Measurements from ENCODE around the gene SLC23A2. TPM values are rescaled to one million over a fixed set of nuclear protein-coding genes. Genes with fewer than 3 reads are reported as not detected.
"Not testable (repeated sequence)": the region's sequence is repeated elsewhere in the genome, so short reads cannot be mapped to it uniquely, and the experiment has no call there.

SLC23A2 gene
- total and polyA plus RNA-seq, 2 donors, result 5.7 to 8.6 TPM

DNA sequence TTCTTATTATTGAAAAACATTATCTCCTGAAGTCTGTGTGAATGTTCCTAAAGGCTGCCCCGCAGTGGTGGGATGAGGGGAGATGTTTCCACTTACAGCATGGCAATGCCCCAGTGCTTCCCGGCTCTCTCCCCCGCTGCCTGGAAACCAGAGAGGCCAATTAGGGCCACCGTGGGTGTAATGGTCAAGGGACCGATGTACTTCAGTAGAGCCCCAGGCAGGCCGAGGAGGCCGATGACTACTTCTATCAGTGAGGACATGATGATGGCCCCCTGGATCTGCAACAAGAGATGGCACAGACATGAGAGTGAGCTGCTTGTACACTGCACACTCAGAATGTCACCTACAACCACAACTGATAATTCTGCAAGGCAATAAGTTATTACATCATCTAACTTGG is 117.8 kb downstream of the SLC23A2 start:
- Histone ChIP-seq H3K36me3 (ENCODE audit: control insufficient read depth in 2 of 2, insufficient read depth in 2 of 2, low read length in 1 of 2) (peaks cover 17 to 27% of the 10 kb centered on the region in 2 donors), H3K27ac (ENCODE audit: low read depth in 1 of 2, low read length in 1 of 2) (no peak overlapping the region), H3K4me3 (ENCODE audit: low read length in 2 of 2) (no peak overlapping the region), H3K9me3 (ENCODE audit: control insufficient read depth in 2 of 2, insufficient read depth in 1 of 2, low read length in 1 of 2) (no peaks in the 10 kb centered on the region), H3K4me1 (ENCODE audit: control insufficient read depth in 2 of 2, insufficient read depth in 2 of 2, low read length in 2 of 2) (peaks cover 0 to 7% of the 10 kb centered on the region in 2 donors), H3K27me3 (ENCODE audit: control insufficient read depth in 2 of 2, insufficient read depth in 1 of 2, low read length in 1 of 2) (no peaks in the 10 kb centered on the region)
- 99% methylated on average over 7 of the region's 7 CpGs for WGBS
- no peak for DNase-seq (ENCODE audit: low read depth in 6 of 9, low spot score in 9 of 9)

DNA sequence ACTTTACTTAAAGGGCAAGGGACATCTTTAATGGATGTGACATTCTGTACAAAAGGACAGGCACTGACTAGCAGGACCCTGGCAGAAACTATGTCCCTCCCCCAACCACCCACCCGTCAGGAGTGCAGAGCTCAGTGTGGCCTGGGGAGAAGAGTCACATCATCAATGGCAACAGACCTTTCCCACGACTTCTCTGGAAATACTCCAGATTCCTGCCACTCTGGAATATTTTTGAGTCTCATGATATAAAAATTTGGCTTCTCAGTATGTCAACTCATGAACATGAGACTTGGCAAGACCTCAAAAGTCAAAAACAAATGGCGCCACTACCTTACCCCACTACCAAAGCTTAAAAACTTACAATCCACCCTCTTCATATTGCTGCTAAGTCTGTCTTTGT is 118.3 kb downstream of the SLC23A2 start:
- Histone ChIP-seq H3K9me3 (ENCODE audit: control insufficient read depth in 2 of 2, insufficient read depth in 1 of 2, low read length in 1 of 2) (no peaks in the 10 kb centered on the region), H3K27ac (ENCODE audit: low read depth in 1 of 2, low read length in 1 of 2) (no peak overlapping the region), H3K4me1 (ENCODE audit: control insufficient read depth in 2 of 2, insufficient read depth in 2 of 2, low read length in 2 of 2) (peaks cover 0 to 7% of the 10 kb centered on the region in 2 donors), H3K27me3 (ENCODE audit: control insufficient read depth in 2 of 2, insufficient read depth in 1 of 2, low read length in 1 of 2) (no peaks in the 10 kb centered on the region), H3K4me3 (ENCODE audit: low read length in 2 of 2) (no peak overlapping the region), H3K36me3 (ENCODE audit: control insufficient read depth in 2 of 2, insufficient read depth in 2 of 2, low read length in 1 of 2) (peaks cover 17 to 24% of the 10 kb centered on the region in 2 donors)
- 96% methylated on average over 3 of the region's 3 CpGs for WGBS
- no peak for DNase-seq (ENCODE audit: low read depth in 6 of 9, low spot score in 9 of 9)

DNA sequence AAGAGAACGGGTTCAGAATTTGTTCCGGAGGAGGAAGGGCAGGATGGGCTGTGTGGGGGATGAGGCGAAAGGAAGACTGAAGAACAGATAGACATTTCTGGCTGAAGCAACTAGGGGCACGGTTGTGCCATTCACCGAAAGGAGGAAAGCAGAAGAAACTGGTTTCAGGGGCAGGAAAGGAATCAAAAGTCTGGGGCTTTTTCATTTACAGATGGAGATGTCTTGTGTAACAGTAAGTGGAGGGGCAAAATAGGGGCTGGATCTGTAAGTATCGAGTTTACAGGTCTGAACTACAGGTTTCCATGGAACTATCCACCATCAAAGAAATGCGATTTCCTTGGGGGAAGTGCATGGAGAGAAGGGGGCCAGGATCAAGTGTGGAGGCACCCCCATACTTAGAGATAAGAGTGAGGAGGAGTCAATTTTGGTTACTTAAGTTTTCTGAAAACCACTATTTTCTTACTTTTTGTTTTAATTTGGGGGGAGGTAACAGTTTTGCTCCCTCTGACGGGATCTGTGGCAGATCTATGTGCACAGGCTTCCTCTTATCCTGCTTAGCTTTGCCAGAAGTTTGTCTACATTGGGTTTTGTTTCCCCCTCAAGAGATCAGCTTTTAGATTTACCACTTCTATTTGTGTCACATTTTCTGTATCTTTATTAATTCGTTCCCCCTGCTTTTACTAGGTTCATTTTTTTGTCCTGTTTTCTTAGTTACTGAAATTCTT is 120.1 kb downstream of the SLC23A2 start:
- Histone ChIP-seq H3K4me3 (ENCODE audit: low read length in 2 of 2) (no peak overlapping the region), H3K36me3 (ENCODE audit: control insufficient read depth in 2 of 2, insufficient read depth in 2 of 2, low read length in 1 of 2) (peaks cover 17 to 24% of the 10 kb centered on the region in 2 donors), H3K9me3 (ENCODE audit: control insufficient read depth in 2 of 2, insufficient read depth in 1 of 2, low read length in 1 of 2) (no peaks in the 10 kb centered on the region), H3K27me3 (ENCODE audit: control insufficient read depth in 2 of 2, insufficient read depth in 1 of 2, low read length in 1 of 2) (no peaks in the 10 kb centered on the region), H3K27ac (ENCODE audit: low read depth in 1 of 2, low read length in 1 of 2) (no peak overlapping the region), H3K4me1 (ENCODE audit: control insufficient read depth in 2 of 2, insufficient read depth in 2 of 2, low read length in 2 of 2) (peaks cover 0 to 7% of the 10 kb centered on the region in 2 donors)
- DNase-seq (ENCODE audit: low read depth in 6 of 9, low spot score in 9 of 9), result no peak
- WGBS, result 84% methylated on average over 9 of the region's 9 CpGs

DNA sequence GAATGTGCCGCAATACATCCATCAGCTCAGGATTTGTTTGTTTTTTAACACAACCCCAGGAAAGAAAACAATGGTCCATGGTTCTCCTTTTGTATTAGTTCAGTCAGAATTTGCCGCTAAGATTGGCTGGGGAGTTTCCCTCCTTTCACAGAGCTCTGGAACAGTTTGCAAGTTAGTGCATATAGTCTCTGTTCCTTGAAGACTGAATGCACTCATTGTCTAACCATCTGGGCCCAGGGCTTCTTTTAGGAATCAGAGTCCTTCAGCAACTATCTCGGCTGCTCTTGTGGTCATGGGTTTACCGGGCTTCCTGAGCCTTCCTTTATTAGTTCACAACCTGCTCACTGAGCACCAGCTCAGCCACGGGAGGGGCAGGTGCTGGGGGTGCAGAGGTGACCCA is 121.3 kb downstream of the SLC23A2 start:
- DNase-seq (ENCODE audit: low read depth in 6 of 9, low spot score in 9 of 9), result no peak
- Histone ChIP-seq H3K36me3 (ENCODE audit: control insufficient read depth in 2 of 2, insufficient read depth in 2 of 2, low read length in 1 of 2) (peaks cover 22 to 25% of the 10 kb centered on the region in 2 donors), H3K4me1 (ENCODE audit: control insufficient read depth in 2 of 2, insufficient read depth in 2 of 2, low read length in 2 of 2) (no peaks in the 10 kb centered on the region), H3K27me3 (ENCODE audit: control insufficient read depth in 2 of 2, insufficient read depth in 1 of 2, low read length in 1 of 2) (no peaks in the 10 kb centered on the region), H3K4me3 (ENCODE audit: low read length in 2 of 2) (no peak overlapping the region), H3K27ac (ENCODE audit: low read depth in 1 of 2, low read length in 1 of 2) (no peak overlapping the region), H3K9me3 (ENCODE audit: control insufficient read depth in 2 of 2, insufficient read depth in 1 of 2, low read length in 1 of 2) (no peaks in the 10 kb centered on the region)
- 54% methylated on average over 5 of the region's 5 CpGs for WGBS

DNA sequence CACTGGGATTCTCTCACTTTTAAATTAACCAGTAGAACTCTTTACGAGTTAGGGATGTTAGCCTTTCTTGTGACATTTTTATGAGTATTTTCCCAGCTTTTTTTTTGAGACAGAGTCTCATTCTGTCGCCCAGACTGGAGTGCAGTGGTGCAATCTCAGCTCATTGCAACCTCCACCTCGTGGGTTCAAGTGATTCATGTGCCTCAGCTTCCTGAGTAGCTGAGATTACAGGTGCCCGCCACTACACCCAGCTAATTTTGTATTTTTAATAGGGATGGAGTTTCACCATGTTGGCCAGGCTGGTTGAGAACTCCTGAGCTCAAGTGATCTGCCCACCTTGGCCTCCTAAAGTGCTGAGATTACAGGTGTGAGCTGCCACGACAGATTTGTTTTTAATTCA is 123.2 kb downstream of the SLC23A2 start:
- H3K27me3 ChIP-seq (ENCODE audit: control insufficient read depth in 2 of 2, insufficient read depth in 1 of 2, low read length in 1 of 2); H3K4me1 ChIP-seq (ENCODE audit: control insufficient read depth in 2 of 2, insufficient read depth in 2 of 2, low read length in 2 of 2); H3K27ac ChIP-seq (ENCODE audit: low read depth in 1 of 2, low read length in 1 of 2); DNase-seq (ENCODE audit: low read depth in 6 of 9, low spot score in 9 of 9); H3K9me3 ChIP-seq (ENCODE audit: control insufficient read depth in 2 of 2, insufficient read depth in 1 of 2, low read length in 1 of 2); H3K4me3 ChIP-seq (ENCODE audit: low read length in 2 of 2): not testable (repeated sequence)
- 92% methylated on average over 5 of the region's 5 CpGs for WGBS
- H3K36me3 ChIP-seq (ENCODE audit: control insufficient read depth in 2 of 2, insufficient read depth in 2 of 2, low read length in 1 of 2), result peaks cover 27 to 29% of the 10 kb centered on the region in 2 donors

DNA sequence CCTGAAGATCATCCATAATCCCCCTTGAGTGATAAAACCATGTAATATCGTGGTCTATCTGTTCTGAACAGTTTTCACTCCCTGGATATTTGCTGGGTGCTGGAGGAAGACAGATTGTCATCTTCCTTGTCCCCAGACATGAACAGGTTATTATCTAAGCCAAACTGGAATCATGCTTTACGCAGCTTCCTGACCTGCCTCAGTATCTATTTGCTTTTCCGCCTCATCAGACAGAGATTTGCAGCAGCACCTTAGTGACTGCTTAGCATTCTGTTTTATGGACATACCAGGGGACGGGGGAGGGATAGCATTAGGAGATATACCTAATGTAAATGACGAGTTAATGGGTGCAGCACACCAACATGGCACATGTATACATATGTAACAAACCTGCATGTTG is 124.6 kb downstream of the SLC23A2 start:
- H3K27me3 ChIP-seq (ENCODE audit: control insufficient read depth in 2 of 2, insufficient read depth in 1 of 2, low read length in 1 of 2), result no peaks in the 10 kb centered on the region
- H3K9me3 ChIP-seq (ENCODE audit: control insufficient read depth in 2 of 2, insufficient read depth in 1 of 2, low read length in 1 of 2), result no peaks in the 10 kb centered on the region
- no peak for DNase-seq (ENCODE audit: low read depth in 6 of 9, low spot score in 9 of 9)
- no peak overlapping the region for H3K4me3 ChIP-seq (ENCODE audit: low read length in 2 of 2)
- no peak overlapping the region for H3K27ac ChIP-seq (ENCODE audit: low read depth in 1 of 2, low read length in 1 of 2)
- H3K36me3 ChIP-seq (ENCODE audit: control insufficient read depth in 2 of 2, insufficient read depth in 2 of 2, low read length in 1 of 2), result peaks cover 32 to 40% of the 10 kb centered on the region in 2 donors
- no peaks in the 10 kb centered on the region for H3K4me1 ChIP-seq (ENCODE audit: control insufficient read depth in 2 of 2, insufficient read depth in 2 of 2, low read length in 2 of 2)
- 98% methylated on average over 5 of the region's 5 CpGs for WGBS

DNA sequence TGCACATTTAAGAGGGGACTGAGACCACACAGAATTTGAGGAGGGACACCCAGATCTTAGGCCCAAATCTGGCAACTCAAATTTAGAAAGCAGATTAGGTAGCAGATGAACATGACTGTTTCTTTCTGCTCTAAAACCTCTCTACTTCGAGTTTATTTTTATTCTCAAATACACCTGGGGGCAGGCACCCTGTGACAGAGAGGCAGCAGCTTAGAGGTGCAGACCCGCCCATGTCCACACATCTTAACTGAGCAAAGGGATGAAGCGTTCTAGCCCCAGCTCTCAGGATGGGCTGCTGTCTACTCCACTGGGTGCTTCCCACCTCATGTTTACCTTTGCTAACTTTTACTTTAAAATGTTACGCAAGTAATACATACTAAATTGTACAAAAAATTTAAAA is 125.0 kb downstream of the SLC23A2 start:
- Histone ChIP-seq H3K9me3 (ENCODE audit: control insufficient read depth in 2 of 2, insufficient read depth in 1 of 2, low read length in 1 of 2) (no peaks in the 10 kb centered on the region), H3K27ac (ENCODE audit: low read depth in 1 of 2, low read length in 1 of 2) (no peak overlapping the region), H3K27me3 (ENCODE audit: control insufficient read depth in 2 of 2, insufficient read depth in 1 of 2, low read length in 1 of 2) (no peaks in the 10 kb centered on the region), H3K4me1 (ENCODE audit: control insufficient read depth in 2 of 2, insufficient read depth in 2 of 2, low read length in 2 of 2) (no peaks in the 10 kb centered on the region), H3K36me3 (ENCODE audit: control insufficient read depth in 2 of 2, insufficient read depth in 2 of 2, low read length in 1 of 2) (peaks cover 32 to 40% of the 10 kb centered on the region in 2 donors), H3K4me3 (ENCODE audit: low read length in 2 of 2) (no peak overlapping the region)
- DNase-seq (ENCODE audit: low read depth in 6 of 9, low spot score in 9 of 9), result no peak
- WGBS, result 97% methylated on average over 4 of the region's 4 CpGs

DNA sequence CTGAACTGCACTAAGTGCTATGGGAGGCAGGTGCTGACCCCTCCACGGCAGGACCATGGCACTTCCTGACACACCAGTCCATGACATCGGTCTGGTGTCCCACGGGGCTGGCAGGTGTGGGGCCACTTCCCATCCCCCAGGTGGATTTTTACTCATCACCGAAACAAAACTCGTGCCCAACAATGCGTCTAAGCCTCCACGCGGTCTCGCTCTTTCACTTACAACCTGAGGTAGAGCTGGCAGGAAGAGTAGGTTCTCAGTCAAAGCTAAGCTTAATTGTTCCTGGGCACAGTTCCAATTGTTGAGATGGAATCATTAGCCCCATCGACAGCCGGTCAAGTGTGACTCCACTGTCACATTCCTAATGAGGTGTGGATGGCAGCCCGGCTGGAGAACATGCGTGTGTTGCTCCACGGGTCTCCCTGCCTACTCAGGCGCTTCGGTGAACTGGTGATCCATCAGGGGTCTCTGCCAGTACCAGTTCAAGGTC is 125.7 kb downstream of the SLC23A2 start:
- 94% methylated on average over 16 of the region's 16 CpGs for WGBS
- H3K4me1 ChIP-seq (ENCODE audit: control insufficient read depth in 2 of 2, insufficient read depth in 2 of 2, low read length in 2 of 2), result no peaks in the 10 kb centered on the region
- H3K9me3 ChIP-seq (ENCODE audit: control insufficient read depth in 2 of 2, insufficient read depth in 1 of 2, low read length in 1 of 2), result no peaks in the 10 kb centered on the region
- no peaks in the 10 kb centered on the region for H3K27me3 ChIP-seq (ENCODE audit: control insufficient read depth in 2 of 2, insufficient read depth in 1 of 2, low read length in 1 of 2)
- DNase-seq (ENCODE audit: low read depth in 6 of 9, low spot score in 9 of 9), result no peak
- H3K4me3 ChIP-seq (ENCODE audit: low read length in 2 of 2), result no peak overlapping the region
- H3K36me3 ChIP-seq (ENCODE audit: control insufficient read depth in 2 of 2, insufficient read depth in 2 of 2, low read length in 1 of 2), result peaks cover 32 to 37% of the 10 kb centered on the region in 2 donors
- H3K27ac ChIP-seq (ENCODE audit: low read depth in 1 of 2, low read length in 1 of 2), result no peak overlapping the region

DNA sequence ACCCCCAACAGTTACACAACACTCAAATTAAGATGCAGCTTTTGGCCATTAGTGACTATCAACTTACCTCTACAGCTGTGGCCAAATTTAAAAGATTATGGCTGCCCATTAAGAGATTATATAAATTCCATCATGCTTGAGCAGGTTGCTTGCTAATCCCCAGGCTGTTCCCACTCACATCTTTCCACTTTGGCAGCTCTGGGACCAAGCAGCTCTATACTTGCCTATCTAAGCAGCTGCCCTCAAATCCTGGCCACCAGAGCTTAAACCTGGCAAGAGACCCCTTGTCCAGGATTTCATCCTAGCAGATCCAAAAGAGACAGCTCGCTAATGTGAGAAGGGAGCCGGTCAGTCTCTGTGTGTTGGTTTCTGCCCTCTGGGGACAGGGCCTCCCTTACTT is 127.9 kb downstream of the SLC23A2 start:
- Histone ChIP-seq H3K4me1 (ENCODE audit: control insufficient read depth in 2 of 2, insufficient read depth in 2 of 2, low read length in 2 of 2) (no peaks in the 10 kb centered on the region), H3K27me3 (ENCODE audit: control insufficient read depth in 2 of 2, insufficient read depth in 1 of 2, low read length in 1 of 2) (no peaks in the 10 kb centered on the region), H3K36me3 (ENCODE audit: control insufficient read depth in 2 of 2, insufficient read depth in 2 of 2, low read length in 1 of 2) (peaks cover 29 to 41% of the 10 kb centered on the region in 2 donors), H3K27ac (ENCODE audit: low read depth in 1 of 2, low read length in 1 of 2) (no peak overlapping the region), H3K4me3 (ENCODE audit: low read length in 2 of 2) (no peak overlapping the region), H3K9me3 (ENCODE audit: control insufficient read depth in 2 of 2, insufficient read depth in 1 of 2, low read length in 1 of 2) (no peaks in the 10 kb centered on the region)
- 94% methylated on average over 2 of the region's 2 CpGs for WGBS
- DNase-seq (ENCODE audit: low read depth in 6 of 9, low spot score in 9 of 9), result no peak

All from thymus (tissue), 11 donors.